Cardiac fibroblast (primary cell): ENCODE data around the gene MYO16.

Experiments
- DNase-seq, 2 donors: peaks; one replicate each; pipeline versions ENCODE4 v3.0.0 to v3.0.0-alpha.2; 2010; ENCODE audit warnings: low read depth in 2 of 2
- H3K4me3 ChIP-seq, 2 donors: replicated peaks in 1 of 2; 1 replicate in 1 of 2; 2 replicates in 1 of 2; pipeline ENCODE4 v1.5.1; 2011; ENCODE audit warnings: low read depth in 2 of 2, low read length in 2 of 2, mild to moderate bottlenecking in 2 of 2, moderate library complexity in 1 of 2
- TF ChIP-seq, protein P1 (sequence below): IDR thresholded peaks from one replicate; pipeline ENCODE4 v1.5.1; 2011; ENCODE audit warnings: low read depth, mild to moderate bottlenecking, low read length, inconsistent platforms

Gene MYO16

DNA sequence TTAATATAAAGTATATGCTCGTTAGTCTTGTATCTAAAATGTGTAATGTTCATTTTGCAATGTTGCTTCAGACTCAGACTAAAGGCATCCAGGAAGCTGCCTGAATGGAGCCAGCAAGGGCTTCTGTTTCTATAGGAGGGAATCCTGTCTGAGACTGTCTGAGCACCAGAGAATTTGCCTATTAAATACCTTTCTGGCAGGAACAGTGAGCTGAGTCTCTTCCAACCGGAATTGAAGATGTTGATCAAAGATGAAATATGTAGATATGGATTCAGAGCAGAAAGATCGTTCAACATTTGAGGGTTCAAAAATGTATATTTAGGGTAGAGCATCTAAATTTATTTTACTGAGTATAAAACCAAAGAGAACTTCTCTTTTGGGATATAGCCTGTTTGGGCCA, 20.9 kb downstream of the MYO16 start:
- no peak overlapping the region for H3K4me3 ChIP-seq
- TF ChIP-seq, protein P1, sequence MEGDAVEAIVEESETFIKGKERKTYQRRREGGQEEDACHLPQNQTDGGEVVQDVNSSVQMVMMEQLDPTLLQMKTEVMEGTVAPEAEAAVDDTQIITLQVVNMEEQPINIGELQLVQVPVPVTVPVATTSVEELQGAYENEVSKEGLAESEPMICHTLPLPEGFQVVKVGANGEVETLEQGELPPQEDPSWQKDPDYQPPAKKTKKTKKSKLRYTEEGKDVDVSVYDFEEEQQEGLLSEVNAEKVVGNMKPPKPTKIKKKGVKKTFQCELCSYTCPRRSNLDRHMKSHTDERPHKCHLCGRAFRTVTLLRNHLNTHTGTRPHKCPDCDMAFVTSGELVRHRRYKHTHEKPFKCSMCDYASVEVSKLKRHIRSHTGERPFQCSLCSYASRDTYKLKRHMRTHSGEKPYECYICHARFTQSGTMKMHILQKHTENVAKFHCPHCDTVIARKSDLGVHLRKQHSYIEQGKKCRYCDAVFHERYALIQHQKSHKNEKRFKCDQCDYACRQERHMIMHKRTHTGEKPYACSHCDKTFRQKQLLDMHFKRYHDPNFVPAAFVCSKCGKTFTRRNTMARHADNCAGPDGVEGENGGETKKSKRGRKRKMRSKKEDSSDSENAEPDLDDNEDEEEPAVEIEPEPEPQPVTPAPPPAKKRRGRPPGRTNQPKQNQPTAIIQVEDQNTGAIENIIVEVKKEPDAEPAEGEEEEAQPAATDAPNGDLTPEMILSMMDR, result no peak
- no peak for DNase-seq

DNA sequence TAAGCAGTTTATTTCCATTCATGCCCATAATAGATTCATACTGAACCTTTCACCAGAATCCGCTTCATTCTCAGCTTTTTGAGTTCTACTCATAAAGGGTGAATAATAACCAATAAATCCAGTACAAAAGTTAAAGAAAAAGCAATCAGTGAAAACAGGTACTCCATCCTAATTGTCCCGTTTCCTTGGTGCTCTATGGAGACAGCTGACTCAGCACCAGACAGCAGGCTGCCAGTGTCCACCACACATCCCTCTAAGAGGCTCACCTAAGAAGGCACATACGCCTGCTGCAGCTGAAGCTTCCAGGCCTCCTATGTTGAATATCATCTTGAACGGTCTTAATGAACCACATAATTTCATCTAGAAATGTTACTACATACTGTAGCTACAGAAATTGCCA, 27.3 kb downstream of the MYO16 start:
- H3K4me3 ChIP-seq, result no peak overlapping the region
- no peak for DNase-seq
- TF ChIP-seq, protein P1, result no peak

DNA sequence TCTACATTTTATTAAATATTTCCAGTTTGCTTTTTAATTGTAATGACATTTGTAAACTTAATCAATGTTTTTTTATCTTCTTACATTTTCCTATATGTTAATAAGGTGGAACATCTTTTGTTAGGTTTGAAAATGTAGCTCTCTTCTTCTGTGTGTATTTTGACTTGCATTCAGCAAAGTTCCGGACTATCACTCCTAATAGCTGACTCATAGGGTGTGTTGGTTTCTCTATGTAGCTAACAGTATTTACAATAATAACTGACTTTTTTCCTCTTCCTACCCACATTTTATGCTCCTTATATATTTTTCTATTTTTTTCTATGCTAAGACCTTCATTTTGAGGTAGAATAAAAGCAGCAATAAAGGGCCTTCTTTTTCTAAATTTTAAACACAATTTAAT, 28.1 kb downstream of the MYO16 start:
- TF ChIP-seq, protein P1, result no peak
- DNase-seq, result no peak
- no peak overlapping the region for H3K4me3 ChIP-seq

DNA sequence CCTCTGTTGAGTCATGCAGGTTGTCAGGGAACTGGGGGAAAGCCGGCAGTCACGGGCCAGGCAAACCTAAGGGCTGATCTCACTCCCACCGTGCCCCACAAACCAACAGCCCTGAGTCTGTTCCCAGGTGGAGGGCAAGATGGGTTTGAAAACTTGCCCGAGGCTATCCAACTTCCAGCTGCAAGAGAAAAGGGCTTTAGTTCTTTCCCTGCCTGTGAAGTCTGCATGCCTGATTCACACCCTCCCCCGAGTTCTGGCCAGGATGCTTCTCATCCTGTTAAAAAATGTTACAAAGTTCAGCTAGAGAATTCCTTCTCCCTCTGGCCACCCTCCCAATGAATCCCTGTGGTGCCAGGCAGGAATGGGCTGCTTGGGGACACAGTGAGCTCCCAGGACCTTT, 33.1 kb downstream of the MYO16 start:
- no peak for DNase-seq
- no peak overlapping the region for H3K4me3 ChIP-seq
- TF ChIP-seq, protein P1, result no peak

DNA sequence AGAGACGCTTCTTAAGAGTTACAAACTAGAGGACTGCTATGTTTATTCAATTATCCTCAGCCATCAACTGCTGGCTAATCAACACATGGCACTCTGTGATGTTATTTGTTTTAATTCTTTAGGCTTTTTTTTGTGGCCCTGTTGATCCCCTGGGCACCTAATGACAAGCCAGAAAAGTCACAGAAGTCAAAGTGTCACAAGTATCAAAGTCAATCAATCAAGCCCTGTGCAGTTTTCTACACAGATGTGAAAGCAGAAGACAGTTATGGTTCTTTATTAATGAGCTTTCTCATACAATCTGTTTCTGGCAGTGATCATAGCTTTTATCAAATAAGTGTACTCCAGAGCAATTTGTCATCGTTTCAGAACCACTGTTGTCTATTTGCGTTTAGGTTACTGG, 34.3 kb downstream of the MYO16 start:
- no peak overlapping the region for H3K4me3 ChIP-seq
- no peak for DNase-seq
- TF ChIP-seq, protein P1, result no peak

DNA sequence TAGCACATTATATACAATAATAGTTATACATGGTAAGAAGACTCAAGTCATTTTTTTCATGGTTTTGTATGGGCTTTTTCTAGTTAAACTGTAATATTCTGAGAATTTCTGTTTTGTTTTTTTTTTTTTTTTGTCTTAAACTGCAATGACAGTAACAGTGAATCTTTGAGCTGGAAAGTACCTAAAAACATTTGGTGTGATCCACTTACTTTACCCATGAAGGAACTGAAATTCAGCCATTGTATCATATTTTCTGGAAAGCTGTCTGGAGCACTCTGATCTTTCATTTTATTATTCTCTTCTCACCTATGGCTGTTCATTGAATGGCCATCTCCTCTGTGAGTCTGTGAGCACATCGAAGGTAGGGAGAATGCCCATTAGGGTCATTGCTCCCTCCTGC, 37.8 kb downstream of the MYO16 start:
- DNase-seq, result no peak
- H3K4me3 ChIP-seq, result no peak overlapping the region
- TF ChIP-seq, protein P1, result no peak

DNA sequence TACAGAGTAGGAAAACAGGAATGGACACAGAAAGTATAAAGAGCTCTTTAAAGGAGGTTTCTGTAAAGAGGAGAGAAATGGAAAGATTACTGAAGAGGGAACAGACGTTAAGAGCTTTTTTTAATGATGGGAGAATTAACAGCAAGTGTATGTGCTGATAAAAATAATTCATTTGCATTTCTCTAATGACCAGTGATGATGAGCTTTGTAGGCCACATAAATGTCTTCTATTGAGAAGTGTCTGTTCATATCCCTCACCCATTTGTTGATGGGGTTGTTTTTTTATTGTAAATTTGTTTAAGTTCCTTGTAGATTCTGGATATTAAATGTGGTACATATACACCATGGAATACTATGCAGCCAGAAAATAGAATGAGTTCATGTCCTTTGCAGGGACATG, 40.0 kb downstream of the MYO16 start:
- TF ChIP-seq, protein P1, result no peak

More for the DNA sequence above, 40.0 kb downstream of the MYO16 start:
- H3K4me3 ChIP-seq, result no peak overlapping the region
- peak in 1 of 2 donors; percentile 1 for DNase-seq
